ENCODE data around the gene HLF.

DNA sequence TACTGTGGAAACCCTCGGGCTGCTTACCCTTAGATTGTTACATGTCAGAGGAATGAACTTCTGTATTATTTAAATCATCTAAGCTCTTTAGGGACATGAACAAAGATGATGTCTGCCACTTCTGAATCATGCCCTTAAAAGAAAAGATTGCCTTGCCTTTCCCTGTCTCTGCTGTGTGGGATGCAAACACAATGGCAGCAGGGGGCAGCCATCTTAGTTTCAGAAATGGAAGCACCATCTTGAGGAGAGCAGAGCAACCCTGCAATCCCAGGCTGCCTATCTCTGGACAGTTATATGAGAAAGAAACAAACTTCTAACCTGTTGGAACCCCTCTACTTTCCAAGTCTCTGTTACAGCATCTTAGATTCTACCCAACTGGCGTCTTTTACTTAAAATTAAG lies 16.7 kb upstream of the HLF start:
- TF ChIP-seq, protein P1, sequence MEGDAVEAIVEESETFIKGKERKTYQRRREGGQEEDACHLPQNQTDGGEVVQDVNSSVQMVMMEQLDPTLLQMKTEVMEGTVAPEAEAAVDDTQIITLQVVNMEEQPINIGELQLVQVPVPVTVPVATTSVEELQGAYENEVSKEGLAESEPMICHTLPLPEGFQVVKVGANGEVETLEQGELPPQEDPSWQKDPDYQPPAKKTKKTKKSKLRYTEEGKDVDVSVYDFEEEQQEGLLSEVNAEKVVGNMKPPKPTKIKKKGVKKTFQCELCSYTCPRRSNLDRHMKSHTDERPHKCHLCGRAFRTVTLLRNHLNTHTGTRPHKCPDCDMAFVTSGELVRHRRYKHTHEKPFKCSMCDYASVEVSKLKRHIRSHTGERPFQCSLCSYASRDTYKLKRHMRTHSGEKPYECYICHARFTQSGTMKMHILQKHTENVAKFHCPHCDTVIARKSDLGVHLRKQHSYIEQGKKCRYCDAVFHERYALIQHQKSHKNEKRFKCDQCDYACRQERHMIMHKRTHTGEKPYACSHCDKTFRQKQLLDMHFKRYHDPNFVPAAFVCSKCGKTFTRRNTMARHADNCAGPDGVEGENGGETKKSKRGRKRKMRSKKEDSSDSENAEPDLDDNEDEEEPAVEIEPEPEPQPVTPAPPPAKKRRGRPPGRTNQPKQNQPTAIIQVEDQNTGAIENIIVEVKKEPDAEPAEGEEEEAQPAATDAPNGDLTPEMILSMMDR (conservative IDR thresholded peaks at IDR 0.05 in 1 of 2, IDR thresholded peaks at IDR 0.05 in 1 of 2; ENCODE audit: extremely low read depth in 1 of 2, insufficient read depth in 1 of 2, low read depth in 1 of 2, low read length in 2 of 2), result no peak
- no peak for TF ChIP-seq EZH2 (IDR thresholded peaks at IDR 0.05; ENCODE audit: borderline replicate concordance, low read length)

Measured in mammary epithelial cell (primary cell).